D721Med (cell line): ENCODE data around the gene PPIH.

Experiments
- DNase-seq: peaks from one replicate; pipeline ENCODE4 v3.0.0; 2011; ENCODE audit warnings: low spot score; ENCODE audit not compliant: insufficient read length
- FAIRE-seq: peaks from 2 replicates; lab custom pipeline; 2011; peaks lifted over from hg19 to GRCh38; lab: Jason Lieb, UNC
- TF ChIP-seq, protein P1 (sequence below): IDR thresholded peaks from 2 replicates; pipeline ENCODE4 v1.5.1; 2012; ENCODE audit warnings: mild to moderate bottlenecking, control low read depth; ENCODE audit not compliant: insufficient read depth; ENCODE audit errors: missing control alignments

Gene PPIH

DNA sequence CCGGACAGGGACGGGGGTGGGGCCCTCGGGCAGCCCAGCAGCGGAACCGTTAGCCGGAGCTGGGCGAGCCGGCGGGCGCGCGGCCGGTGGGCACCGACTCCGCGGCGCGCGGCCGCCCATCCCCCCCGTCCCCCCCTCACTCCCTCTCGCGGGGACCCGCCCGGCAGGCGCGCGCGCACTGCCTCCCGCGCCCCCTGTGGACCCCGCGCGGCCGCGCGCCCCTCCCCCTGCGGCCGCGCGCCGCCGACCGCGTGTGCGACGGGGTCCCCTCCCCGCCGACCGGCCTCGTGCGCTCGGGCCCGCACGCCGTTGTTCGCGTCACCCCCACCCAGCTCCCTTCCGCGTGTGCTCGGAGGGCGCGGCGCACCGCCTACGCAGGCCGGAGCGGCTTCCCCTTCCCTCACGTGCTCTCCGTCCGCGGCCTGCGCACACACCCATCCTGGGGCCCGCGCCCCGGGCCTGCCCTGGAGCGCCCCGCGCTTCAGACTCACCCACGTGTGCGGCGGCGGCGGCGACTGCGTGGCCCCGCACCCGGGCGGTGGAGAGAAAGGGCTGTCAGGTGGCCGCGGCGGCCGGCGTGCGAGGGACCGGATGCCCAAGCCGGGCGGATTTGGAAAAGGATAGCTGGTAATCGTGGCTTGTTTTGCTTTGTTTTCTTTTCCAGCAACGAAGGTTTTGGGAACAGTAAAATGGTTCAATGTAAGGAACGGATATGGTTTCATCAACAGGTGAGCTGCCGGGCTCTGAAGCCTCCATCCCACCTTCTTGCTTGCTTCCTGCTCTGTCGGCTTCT, 24.7 kb downstream of the PPIH start:
- no peak for FAIRE-seq

DNA sequence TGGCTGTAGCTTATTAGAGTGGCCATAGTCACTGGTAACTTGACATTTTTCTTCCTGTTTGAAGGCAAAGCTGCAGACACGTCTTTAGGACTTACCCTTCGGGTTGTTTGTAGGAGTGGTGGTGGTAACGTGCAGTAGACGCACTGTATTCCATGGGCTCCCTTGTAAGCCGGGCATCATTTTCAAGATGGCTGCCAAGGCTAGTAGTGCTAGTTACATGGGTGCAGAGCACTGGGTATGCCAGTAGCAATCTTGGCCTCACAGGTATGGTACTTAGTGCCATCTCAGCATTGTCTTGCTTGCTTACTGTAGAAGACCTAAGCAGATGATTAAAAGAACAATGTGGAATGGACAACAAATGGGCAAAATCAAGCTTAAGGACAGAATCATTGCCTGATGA, 25.9 kb downstream of the PPIH start:
- no peak for FAIRE-seq
- DNase-seq: no peak
- TF ChIP-seq, protein P1, sequence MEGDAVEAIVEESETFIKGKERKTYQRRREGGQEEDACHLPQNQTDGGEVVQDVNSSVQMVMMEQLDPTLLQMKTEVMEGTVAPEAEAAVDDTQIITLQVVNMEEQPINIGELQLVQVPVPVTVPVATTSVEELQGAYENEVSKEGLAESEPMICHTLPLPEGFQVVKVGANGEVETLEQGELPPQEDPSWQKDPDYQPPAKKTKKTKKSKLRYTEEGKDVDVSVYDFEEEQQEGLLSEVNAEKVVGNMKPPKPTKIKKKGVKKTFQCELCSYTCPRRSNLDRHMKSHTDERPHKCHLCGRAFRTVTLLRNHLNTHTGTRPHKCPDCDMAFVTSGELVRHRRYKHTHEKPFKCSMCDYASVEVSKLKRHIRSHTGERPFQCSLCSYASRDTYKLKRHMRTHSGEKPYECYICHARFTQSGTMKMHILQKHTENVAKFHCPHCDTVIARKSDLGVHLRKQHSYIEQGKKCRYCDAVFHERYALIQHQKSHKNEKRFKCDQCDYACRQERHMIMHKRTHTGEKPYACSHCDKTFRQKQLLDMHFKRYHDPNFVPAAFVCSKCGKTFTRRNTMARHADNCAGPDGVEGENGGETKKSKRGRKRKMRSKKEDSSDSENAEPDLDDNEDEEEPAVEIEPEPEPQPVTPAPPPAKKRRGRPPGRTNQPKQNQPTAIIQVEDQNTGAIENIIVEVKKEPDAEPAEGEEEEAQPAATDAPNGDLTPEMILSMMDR: no peak

More for the DNA sequence above, 24.7 kb downstream of the PPIH start:
- no peak for DNase-seq
- TF ChIP-seq, protein P1: no peak

DNA sequence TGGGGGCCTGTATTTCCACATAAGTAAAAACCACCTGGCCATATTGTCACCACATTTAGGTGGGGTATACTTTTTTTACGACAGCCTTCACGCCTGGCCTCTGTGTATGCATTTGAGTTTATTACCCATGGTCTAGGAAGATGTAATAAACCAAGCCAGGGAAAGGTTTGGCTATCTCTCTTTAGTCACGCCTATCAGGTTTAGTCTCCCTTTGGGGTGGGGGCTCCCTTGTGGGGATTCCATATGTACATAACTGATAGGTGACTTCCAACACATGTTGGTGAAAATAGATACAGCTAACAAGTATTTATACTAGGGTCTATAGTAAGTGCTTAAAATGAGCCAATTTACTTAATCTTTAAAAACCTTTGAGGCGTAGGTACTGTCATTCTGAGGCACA, 28.2 kb downstream of the PPIH start:
- DNase-seq (no peak), FAIRE-seq (no peak)
- TF ChIP-seq, protein P1: no peak

DNA sequence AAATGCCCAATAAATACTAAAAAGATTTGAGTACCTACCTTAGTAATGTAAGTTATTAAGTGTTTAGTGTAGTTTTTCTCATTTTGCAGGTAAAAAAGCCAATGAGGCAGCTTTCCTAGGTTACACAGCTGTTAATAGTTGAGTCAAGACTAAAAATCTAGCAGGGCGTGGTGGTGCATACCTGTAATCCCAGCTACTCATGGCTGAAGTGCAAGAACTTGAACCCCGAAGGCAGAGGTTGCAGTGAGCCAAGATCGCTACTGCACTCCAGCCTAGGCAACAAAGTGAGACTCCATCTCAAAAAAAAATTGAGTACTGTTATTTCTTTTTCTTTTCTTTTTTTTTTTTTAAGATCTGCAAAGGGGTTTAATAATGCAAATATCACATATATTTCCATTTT, 31.7 kb downstream of the PPIH start:
- TF ChIP-seq, protein P1: no peak
- no peak for DNase-seq
- FAIRE-seq: no peak

DNA sequence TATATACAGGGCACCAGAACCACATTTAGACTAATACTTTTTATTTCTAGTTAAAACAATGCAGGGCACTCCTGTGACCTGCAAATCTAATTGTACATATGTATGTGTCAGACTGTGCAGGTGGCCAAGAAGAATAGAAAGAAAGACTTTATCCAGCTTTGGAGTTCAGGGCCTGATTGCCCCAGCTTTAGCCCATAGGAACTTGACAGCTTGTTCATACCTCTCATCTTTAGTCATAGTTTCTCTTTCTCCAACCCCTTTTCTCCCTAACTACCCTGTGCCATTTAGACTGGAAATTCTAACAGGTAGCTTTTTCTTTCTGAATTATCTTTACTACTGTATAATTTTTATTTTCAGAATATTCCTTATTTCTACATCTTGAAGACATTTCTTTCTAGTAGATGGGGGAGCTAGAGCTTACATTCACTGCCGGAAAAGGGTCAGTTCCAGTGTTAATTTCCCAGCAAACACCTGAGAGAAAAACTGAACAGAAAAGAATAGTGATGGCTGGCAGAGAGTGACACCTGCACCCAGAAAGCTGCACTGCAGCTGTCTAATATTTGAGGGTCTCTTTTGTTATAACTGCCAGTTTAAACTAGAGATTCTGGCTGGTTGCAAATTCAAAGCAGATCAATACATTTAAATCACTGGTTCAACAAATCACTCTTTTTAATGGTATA, 32.4 kb downstream of the PPIH start:
- TF ChIP-seq, protein P1: peak; percentile 3
- DNase-seq (no peak), FAIRE-seq (no peak)

DNA sequence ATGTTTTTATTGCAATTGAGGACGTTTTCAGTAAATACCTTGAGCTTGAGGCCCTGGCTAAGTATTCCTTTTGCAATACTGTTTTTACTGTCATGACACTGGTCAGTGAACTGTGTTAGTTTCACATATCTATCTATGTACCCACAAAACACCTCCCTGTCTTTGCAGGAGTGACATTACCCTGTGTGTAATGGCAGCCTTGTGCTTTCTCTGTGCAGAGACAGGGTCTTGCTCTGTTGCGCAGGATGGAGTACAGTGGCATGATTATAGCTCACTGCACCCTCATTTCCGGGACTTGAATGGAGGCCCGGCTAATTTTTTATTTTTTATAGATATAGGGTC, 32.9 kb downstream of the PPIH start:
- DNase-seq (no peak), FAIRE-seq (no peak)
- TF ChIP-seq, protein P1: no peak

DNA sequence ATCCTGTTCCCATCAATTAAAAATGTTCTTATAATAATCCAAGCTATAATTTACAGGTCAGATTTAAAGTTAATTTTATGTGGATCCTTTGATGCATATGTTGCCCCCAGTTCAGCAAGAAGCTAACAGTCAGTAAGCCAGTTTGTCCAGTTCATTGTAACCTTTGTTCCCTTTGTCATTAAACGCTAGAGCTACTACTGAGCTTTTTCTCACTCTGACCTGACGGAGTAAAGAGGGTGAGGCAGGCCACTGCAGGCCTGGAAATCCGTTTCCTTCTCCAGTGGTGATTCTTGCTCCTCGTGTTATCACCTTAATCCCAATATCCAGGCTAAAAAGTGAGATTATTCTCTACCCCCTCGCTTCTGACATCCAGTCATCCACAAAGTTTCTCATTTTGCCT, 34.2 kb downstream of the PPIH start:
- DNase-seq (no peak), FAIRE-seq (no peak)
- TF ChIP-seq, protein P1: no peak
